HEK293 (cell line): Measurements from ENCODE around the gene SIGLECL1.

ENCODE experiments used
- CTCF ChIP-seq: fragments of 450-650 bp; formaldehyde crosslinking; IDR thresholded peaks from 2 replicates; pipeline ENCODE4 v1.5.1; 2016; ENCODE audit warnings: missing biosample characterization, missing genetic modification characterization
- KLF7 ChIP-seq: fragments of 450-650 bp; formaldehyde crosslinking; IDR thresholded peaks from 2 replicates; pipeline ENCODE4 v1.5.1; 2016; ENCODE audit warnings: missing biosample characterization, missing genetic modification characterization, borderline replicate concordance
- PRDM10 ChIP-seq: fragments of 450-650 bp; formaldehyde crosslinking; IDR thresholded peaks from 2 replicates; pipeline ENCODE4 v1.5.1; 2016; ENCODE audit warnings: missing biosample characterization, missing genetic modification characterization
- ZNF623 ChIP-seq: fragments of 450-650 bp; formaldehyde crosslinking; IDR thresholded peaks from 2 replicates; pipeline ENCODE4 v1.5.1; 2016; ENCODE audit warnings: missing biosample characterization, missing genetic modification characterization

- no peak for TF ChIP-seq ZNF623
- TF ChIP-seq CTCF (tag by site-specific recombination), result no peak
- no peak for TF ChIP-seq KLF7 (tag by site-specific recombination)
- no peak for TF ChIP-seq PRDM10 (tag by site-specific recombination)
These were observed 26.2 kb downstream of the SIGLECL1 start for GRCh38 chr19:51277112-51277511.
